Hematopoietic multipotent progenitor cell treated with erythropoietin and hydrocortisone succinate and interleukin-3 and kit ligand, for 17 days (in vitro differentiated cells): Measurements from ENCODE around the gene ADORA1.

Experiments
- DNase-seq: peaks from one replicate; pipeline ENCODE4 v3.0.0-alpha.2; 2015; ENCODE audit warnings: low spot score

The ADORA1 gene

DNA sequence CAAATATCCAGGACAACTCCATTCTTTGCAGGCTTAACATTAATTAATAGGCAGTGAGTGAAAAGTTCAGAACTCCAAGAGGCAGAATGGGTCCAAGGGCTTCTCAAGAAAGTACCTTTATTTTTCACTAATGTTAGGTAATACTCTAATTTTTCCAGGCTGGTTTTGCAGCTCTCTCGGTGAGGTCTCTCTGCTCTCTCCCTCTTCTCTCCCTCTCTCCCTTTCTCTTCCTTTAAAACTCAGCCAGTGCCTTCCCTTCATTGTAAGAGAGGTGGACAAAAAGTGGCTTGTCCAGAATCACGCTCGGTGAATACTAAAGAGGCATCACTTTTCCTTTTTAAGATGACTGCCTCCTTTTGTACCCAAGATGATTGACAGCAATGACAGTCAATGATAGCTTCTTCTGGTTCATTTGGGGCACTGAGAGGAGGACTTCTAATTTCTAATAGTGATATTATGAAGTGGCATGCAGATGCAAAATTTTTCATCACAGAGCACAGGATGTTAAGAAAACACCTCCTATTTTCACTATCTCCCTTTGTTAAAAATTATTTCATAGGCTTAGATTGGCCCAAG is 60.3 kb downstream of the ADORA1 start:
- DNase-seq, result no peak

DNA sequence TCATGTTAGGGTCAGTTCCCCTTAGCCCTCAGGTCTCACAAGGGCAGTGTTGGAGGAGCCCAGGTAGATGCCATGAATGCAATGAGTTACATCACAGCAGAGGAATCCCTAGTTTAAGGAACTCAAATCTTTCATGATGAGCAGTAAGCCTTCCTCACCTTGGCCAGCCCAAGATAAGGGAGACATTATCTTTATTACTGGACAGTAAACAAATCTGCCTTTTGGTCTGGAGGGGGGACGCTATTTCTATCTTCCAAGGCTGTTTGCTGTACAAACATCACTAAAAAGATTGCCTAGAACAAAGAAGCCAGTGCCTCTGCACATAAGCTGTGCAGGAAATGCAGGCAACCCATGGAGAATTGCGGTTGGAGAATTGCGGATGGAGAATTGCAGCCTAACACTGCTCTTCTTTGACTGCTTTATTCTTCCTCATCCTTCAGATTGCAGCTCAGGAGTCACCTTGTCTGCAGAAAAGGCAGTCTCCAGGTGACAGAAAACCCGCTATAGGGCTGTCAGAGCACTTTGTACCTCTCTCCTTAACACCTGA is 61.2 kb downstream of the ADORA1 start:
- no peak for DNase-seq

DNA sequence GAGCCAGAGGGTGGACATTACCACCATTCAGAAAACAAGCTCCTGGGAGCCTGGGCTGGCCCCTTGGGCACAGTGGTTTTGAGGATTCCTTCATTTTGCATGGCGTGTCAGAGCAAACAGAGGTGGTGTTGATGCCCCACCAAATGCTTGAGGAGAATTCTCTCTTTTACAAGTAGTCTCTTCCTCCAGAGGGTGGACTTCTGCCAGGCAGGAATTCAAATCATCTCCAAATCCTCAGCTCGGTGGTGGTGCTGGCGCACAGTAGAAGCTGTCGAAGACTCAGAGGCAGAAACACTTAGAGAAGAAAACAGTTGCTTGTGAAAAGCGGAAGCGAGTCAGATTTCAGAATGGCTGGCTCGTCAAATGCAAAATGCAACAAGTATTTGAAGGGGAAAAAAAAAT is 62.4 kb downstream of the ADORA1 start:
- no peak for DNase-seq

DNA sequence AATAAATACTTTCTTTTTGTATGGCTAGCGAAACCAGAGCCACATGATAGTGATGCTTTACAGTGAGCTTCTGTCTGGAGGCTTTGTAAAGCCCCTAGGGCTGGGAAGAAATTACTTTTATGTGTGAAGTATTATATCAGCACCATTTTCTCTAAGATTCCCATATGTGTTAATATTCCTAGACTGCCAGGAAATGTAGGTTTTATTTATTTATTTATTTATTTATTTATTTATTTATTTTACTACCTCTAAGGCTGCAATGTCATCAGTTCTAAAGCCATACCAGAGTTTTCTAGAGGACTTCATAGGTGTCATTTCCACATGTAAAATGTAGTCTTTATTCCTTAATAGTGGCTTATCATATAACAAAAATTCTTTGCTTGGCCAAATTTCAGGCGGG is 63.4 kb downstream of the ADORA1 start:
- DNase-seq, result no peak

DNA sequence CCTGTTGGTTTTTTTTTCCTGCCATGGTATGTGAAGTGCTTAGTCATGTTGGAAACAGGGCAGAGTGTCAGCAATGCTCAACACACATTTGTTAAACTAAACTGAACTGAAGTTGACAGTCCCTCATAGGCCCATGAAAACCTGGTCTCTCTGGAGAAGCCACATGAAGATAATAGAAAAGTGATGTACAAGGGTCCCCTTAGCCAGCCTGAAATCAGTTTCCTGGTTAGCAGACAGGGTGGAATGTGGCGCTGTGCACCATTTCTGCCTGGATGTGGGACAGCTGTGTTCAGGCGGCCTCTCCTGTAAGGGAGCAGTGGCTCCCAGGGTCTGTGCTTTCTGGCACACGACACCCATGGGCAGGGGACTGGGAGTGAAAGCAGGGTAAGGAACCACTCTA is 68.8 kb downstream of the ADORA1 start:
- no peak for DNase-seq

DNA sequence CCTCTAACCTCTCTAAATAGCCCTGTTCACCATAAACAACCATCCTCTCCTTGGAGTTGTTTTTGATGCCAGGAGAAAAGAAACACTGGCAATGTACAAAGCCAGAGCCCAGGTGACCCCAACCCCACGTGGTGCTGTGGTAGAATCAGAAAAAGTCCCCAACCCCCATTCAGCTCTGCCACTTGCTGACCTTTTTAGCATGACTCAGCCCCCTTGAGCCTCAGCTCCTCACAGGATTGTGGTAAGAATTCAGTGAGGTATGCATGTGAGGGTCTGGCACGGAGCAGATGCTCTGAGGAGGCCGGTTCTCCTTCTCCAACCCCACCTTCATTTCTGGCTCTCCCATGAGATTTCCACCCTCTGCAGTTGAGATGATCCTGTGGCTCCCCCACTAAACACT is 70.1 kb downstream of the ADORA1 start:
- DNase-seq, result no peak

DNA sequence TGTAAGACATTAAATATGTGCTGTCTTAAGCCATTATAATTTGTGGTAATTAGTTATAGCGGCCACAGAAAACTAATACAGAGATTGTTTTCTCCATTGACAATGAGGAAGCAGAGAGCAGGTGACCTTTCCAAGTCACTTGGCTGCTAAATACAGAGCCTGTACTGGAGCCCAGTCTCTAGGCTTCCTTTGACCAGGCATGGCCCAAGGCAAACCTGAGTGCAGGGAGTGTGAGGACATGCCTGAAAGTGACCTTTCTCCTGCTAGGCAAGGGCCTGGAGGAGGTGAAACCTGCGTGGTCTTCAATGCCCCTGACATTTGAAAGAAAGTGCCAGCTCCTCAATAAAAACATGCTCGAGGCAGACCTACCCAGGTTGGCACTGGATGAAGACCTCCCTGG is 71.5 kb downstream of the ADORA1 start:
- no peak for DNase-seq

DNA sequence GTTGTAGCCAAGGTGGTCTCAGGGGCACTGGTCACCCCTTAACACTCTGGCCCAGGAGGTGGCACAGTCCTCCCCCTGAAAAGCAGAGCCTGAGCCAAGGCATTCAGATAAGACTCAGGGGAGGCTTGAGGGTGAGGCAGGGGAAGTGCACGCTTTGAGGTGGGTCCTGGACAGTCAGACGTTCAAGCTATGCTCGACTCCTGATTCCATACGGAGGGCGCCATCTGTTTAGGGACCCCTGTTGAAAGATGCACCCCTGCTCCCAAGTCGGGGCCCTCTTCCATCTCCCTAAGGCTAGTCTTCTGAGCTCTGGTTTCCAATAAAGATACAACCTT is 71.9 kb downstream of the ADORA1 start:
- DNase-seq, result no peak

DNA sequence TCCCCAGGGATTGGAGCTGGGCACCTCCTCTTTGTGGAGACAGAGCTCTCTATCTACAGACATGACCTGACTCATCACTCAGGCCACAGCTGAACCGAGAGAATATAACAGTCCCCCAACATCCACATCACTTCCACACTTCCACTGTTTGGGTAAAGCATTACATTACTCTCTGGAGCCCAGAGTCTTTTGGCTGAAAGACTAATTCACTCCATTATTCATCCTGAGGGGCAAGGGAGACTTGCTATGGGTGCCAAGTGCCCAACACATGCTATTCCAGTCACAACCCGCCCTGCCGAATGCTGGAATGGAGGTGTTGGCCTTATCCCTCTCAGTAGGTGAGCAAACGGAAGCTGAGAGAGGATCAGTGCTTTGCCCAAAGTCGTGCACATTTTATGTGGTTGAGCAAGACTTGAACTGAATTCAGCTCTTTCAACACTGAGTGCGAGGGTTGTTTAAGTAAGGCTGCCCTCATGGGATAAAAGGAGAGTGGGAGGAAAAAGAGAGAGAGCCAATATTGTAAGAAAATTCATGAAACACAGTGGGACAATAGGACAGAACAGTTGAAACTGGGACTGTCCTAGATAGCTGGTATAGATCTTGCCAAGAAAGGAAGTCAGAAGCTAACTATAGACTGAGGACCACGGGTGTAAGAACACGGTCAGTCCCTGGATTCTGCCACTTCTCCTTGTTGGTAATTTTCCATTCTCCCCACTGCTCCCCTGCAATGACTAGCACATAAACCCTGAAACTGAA is 72.5 kb downstream of the ADORA1 start:
- no peak for DNase-seq

DNA sequence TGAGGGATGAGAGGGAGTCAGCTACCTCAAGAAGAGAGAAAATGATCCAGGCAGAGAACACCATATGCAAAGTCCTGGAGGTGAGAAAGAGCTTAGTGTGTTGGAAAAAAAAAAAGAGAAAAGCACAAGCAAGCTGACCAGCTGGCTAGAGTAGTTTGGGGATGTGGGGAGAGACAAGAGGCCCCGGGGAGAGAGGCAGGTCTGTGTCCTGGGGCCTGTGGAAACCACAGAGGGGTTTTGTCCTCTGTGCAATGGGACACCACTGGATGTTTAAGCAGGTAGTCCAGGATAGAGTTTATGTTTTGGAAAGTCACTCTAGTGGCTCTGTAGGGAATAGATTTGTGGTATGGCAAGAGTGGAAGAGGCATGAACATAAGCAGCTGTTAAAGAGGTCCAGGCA is 73.4 kb downstream of the ADORA1 start:
- no peak for DNase-seq

DNA sequence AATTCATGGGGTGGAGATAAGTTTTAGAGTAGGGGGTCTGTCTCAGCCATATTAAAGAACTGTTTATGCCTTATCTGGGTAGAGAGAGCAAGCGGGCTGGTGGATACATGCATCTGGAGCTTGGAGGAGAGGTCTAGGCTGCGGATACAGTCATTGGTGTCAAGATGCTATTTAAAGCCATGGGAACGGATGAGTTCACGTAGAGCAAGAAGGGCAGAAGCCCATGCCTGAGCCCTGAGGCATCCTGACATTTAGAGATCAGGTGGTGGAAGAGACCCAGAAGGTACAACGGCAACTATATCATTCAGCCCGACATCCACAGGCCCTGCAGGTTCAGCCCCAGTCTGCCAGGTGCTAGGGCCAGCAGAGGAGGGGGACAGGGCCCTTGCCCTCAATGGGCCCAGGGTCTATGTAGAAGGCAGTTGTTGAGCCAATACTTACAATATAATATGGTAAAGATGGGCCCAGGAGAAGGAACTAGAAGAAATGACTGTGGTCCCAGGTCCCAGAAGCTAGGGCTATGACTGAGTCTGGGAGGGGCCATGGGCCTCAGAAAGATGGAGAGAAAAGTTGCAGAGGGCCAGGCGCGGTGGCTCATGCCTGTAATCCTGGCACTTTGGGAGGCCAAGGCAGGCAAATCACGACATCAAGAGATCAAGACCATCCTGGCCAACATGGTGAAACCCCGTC is 74.1 kb downstream of the ADORA1 start:
- no peak for DNase-seq

DNA sequence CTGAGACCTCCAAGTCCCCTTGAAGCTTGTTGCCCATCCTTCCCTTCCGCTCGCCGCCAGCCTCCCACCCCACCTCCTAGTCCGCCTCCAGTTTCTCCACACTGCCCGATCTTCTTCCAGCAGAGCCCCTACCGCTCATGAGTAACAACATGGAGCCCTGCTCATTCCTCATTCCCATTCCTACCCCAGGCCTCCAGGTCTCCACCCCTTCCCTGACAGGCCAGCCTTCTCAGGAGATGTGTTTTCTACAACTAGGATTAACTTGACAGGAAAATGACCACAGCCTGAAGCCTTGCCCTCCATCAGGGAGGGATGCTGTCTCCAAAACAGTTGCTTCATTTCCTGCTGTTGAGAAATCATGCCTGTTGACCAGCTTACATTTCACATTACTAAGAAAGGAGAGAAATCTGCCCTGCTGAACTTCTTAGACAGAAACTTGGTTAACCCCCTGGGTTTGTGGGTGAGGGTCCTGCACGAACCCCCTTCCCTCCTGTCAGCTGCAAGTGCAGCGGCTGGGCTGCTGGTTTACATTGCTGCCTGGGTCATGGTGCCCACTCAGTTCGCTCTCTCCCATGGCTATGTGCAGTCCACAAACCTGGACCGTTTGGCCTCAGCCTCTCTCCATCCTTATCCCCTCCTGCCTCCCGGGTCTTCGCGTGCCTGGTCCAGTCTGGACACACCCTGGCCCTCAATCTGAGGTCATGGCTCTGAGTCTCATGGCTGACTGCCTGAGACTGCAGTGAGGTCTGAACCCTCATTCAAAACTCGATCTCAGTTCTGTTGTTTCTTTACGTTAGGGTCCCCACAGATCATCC is 75.1 kb downstream of the ADORA1 start:
- DNase-seq, result no peak

DNA sequence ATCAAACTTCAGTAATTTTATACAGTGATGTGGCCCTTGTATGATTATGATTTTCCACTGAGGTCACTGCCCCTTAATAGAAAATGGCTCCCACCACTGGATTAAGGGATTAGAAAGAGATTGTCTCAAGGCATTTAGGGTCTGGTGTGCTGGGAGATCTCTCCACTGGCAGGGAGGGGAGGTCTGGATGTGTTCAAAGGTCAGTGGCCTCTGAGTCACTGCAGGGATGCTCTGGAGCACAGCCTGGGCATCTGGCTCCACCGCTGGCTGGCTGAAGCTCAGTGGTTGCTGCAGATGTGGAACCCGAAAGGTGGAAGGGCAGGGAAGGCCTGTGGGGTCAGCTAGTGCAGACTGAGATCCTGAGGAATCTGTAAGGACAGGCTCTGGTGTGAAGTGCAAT is 77.2 kb downstream of the ADORA1 start:
- no peak for DNase-seq

DNA sequence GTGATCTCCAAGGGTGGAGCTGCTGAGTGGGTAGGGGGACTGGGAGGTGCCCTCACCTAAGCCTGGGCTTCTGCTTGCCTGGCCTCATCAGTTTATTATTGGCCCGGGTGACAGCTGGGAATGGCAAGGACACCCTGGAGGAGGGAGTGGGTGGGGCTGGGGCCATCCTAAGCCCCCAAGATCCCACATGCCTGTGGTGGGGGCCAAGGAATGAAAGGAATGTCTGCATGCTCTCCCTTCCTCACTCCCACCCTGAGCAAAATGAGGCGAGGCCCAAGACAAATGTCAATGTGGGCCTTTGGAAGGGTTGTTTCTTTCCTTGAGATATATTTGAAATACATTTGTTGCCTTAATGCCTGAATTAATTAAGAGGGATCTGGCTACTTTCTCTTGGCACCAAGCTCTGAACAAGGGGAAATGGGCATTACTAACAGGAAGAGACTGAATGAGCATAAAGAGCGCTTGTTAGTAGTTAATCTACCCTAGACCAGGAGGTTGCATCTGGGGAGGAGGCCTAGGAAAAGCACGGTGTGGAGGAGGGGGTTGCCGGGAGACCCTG is 78.7 kb downstream of the ADORA1 start:
- DNase-seq, result no peak

DNA sequence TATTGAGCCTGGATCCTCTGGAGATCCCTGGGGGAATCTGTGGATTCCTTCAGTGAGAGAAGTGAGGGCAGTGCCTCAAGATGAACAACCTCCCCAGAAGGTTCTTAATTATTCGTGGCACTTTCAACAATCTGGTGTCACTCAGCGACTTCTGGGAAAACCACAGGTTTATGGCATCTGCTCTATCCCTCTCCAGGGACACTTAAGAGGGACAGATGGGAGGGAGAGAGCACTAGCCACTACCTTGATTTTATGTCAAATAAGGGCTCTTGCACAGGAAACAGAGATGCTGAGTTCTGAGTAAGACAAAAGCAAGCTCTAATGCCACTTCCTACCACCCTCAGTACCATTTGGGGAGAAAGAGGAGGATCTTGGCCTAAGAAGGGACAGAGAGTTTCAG is 80.2 kb downstream of the ADORA1 start:
- no peak for DNase-seq

DNA sequence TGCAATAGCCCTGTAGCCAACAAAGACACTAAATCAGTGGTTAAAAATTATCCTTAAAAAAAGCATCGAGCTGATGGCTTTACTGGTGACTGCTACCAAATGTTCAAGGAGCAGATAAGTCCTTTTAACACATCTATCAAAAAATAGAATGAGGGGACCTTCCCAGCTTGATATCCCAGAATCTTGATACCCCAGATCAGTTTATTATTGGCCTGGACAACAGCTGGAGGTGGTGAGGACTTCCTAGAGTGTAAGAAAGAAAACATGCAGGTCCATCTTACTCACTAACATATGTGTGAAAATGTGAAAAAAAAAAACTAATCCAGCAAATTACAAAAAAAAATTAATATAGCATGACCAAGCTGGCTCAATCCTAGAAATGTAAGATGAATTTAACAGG is 80.7 kb downstream of the ADORA1 start:
- DNase-seq, result no peak

DNA sequence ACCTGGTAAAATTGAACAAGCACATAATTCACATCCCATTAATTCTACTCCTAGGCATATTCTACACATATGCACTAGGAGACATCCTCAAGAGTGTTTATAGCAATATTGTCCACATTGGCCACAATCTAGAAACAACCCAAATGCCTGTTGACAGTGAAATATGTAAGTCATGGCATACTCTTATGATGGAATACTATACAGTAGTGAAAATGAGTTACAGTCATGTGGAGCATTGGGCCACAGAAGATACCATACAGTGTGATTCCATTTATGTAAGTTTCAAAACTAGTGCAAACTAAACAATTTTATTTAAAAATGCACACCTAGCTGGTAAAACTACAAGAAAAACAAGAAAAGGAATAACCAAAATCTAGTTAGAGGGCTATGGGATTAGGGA is 82.8 kb downstream of the ADORA1 start:
- no peak for DNase-seq

DNA sequence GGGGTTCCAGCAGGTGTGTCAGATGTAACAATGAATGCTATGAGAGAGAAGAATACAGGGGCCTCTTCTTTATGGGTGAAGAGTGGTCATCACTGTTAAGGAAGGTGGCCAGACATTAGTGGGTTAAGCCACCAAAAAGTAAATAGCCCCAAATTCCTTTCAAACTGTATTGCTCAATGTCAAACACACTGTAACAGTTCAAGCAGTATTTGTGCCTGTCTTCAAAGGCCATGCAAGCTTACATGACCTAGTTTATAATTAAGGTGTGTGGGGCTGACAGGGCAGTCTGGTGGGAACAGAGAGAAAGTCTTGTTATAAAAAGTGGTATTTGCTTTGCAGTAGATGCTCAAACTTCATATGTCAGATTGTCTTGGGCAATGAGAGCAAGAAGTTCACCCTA is 83.5 kb downstream of the ADORA1 start:
- DNase-seq, result no peak

DNA sequence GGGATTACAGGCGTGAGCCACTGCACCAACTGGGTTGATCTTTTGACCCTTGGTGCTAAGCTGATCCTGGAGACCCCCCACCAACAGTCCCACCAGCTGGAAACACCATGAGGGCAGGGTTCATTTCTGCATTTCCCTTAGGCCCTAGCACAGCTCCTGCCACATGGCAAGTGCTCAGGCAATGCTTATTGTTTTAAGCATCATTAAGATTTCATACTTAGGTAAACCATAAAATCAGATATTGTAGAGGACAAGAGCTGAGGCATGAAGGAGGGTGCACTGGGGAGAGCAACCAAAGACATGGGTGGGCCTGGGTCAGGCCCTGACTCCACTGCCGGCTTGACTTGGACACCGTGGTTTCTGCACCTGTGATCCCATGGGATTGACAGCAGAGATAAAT is 84.3 kb downstream of the ADORA1 start:
- no peak for DNase-seq

DNA sequence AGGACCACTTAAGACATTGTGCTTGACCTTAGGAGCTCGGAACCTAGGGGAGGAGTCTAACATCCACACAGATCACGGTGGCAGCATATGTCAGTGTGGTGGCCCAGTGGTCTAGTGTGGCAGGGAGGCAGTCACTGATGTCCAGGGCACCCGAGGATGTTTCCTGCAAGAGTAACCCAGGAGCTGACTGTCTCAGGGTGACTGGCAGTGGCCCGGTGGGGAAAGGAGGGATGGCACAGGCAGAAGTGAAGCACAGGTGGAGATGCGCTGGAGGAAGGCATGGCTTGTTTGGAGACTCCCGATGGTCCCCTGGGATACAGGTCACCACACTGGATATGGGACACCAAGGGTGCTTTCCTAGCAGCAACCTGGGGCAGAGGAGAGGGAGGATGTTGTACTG is 85.6 kb downstream of the ADORA1 start:
- DNase-seq, result no peak

DNA sequence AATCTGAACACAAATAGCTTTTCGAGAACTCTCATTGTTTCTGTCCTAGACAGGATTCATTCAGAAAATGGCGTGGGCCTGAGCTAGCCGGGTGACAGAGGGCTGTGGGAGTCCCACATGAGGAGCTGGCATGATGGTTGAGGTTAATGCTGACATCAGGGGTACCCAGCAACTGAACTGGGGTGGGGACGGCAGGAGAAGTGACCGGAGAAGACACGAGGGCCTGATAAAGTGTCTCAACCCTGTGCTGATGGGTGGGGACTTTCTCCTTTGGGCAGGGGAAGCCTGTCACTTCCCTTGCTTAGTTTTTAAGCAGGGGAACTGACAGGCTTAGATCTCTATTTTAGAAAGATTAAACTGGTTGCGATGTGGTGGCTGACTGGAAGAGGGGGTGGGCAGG is 87.3 kb downstream of the ADORA1 start:
- no peak for DNase-seq

DNA sequence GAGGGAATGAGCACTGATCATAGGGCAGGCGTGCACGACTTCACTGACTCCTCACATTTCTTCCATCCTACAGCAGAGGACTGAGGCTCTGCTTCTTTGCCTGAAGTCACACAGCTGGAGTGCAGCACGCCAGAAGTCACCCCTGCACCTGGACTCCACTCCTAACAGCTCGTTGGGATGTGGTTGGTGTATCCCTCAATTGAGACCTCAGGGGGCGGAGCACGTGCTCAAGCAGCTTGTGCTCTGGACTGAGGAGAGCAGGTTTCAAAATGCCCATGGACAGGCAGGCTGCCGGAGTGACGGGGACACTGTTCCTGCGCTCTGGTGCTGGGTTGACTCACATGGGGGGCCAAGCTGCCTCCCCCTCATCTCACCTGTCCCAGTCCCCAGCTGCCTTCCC is 88.0 kb downstream of the ADORA1 start:
- DNase-seq, result no peak
